ENCODE measurements around the gene MAP2K5.

DNA sequence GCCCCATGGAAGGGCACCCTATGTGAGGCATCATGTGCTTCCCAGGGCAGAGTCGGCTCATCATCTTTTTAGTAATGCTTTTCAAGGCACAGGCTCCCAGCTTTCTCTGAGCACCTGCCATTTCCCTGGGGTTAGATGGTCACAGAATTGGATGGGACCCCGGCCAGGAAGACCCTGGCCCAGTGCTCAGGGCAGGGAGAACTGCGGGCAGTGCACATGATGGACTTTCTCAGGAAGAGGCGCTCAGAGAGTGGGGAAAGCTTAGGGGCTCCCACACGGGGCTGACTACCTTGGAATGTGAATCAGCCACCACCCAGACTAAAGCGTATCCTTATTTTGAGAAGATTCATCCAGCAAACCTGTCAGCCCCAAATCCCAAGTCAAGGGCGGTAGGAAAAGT lies 266.3 kb downstream of the MAP2K5 start:
- TF ChIP-seq CTCF (IDR thresholded peaks at IDR 0.05; ENCODE audit: low read depth, low read length, missing input control) (no peak), RAD21 (IDR thresholded peaks at IDR 0.05) (no peak), TAF1 (conservative IDR thresholded peaks at IDR 0.05) (no peak), JUND (IDR thresholded peaks at IDR 0.05) (no peak), EGR1 (IDR thresholded peaks at IDR 0.05; ENCODE audit: low read depth in 2 of 2) (no peak), YY1 (IDR thresholded peaks at IDR 0.05) (no peak), SP1 (IDR thresholded peaks at IDR 0.05) (no peak), FOXA1 (IDR thresholded peaks at IDR 0.05) (no peak)
- TF ChIP-seq, protein P1, sequence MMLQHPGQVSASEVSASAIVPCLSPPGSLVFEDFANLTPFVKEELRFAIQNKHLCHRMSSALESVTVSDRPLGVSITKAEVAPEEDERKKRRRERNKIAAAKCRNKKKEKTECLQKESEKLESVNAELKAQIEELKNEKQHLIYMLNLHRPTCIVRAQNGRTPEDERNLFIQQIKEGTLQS (IDR thresholded peaks at IDR 0.05) = no peak

Measured in liver (tissue), 3 donors.